ENCODE results near the gene HACD1.

HACD1 gene

DNA sequence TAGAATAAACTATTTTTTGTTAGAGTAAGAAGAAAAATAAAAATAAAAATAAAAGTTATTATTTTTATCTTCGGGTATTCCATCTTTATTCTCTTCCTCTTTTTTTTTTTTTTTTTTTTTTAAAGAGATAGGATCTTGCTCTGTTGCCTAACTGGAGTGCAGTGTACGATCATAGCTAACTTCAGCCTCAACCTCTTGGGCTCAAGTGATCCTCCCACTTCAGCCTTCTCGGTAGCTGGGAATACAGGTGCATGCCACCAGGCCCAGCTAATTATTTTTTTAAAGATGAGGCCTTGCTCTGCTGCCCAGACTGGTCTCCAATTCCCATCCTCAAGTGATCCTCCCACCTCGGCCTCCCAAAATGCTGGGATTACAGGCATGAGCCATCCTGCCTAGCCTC lies 42.2 kb upstream of the HACD1 start:
- DNase-seq (ENCODE audit: low spot score) = no peak
- TF ChIP-seq CTCF (IDR thresholded peaks at IDR 0.05; ENCODE audit: extremely low read depth, missing control alignments) = no peak

GRCh38 chr10:17657103-17657500 lies 39.9 kb upstream of the HACD1 start:
- no peak for DNase-seq (ENCODE audit: low spot score)
- TF ChIP-seq CTCF (IDR thresholded peaks at IDR 0.05; ENCODE audit: extremely low read depth, missing control alignments) = no peak

- no peak for TF ChIP-seq CTCF (IDR thresholded peaks at IDR 0.05; ENCODE audit: extremely low read depth, missing control alignments)
- peak; percentile 46 for DNase-seq (ENCODE audit: low spot score)
Measured at GRCh38 chr10:17655567-17656146, 38.5 kb upstream of the HACD1 start.

- no peak for DNase-seq (ENCODE audit: low spot score)
- no peak for TF ChIP-seq CTCF (IDR thresholded peaks at IDR 0.05; ENCODE audit: extremely low read depth, missing control alignments)
Measured at GRCh38 chr10:17655009-17655408, 37.8 kb upstream of the HACD1 start.

DNA sequence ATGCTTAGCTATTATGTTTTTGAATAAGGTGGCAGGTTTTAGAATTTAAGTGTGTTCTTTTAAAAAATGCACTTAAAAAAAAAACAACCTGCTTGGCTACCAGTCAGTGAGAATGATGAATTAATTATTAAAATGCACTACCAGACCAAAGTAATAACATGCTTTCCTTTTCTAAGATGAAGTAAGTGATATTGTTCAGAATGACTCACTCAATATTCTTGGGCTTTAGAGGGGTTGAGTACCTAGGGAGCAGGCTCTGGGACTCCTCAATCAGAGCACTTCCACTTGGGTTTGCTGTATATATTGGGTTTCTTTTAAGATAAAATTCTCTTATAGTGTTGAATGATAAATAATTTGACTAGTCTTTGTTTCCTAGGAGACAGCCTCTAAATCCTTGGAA lies 35.4 kb upstream of the HACD1 start:
- no peak for TF ChIP-seq CTCF (IDR thresholded peaks at IDR 0.05; ENCODE audit: extremely low read depth, missing control alignments)
- DNase-seq (ENCODE audit: low spot score) = no peak

GRCh38 chr10:17651896-17652295 lies 34.7 kb upstream of the HACD1 start:
- DNase-seq (ENCODE audit: low spot score) = no peak
- TF ChIP-seq CTCF (IDR thresholded peaks at IDR 0.05; ENCODE audit: extremely low read depth, missing control alignments) = no peak

DNA sequence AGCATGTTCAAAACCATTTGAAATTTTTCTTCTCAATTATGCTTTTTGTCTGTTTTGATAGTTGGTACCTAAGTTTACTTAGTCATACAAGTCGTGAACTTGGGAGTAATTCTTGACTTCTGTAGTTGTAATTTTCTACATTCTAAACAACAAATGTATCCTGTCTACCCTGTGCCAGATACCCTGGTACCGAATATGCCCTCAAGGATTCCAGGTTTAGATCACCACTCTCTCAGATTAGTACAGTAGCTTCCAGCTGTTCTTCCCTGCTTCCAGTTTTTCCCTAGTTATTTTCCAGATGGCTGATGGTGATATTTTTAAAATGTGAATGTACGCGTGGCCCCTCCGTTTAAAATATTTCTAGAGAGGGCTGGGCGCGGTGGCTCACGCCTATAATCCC lies 33.2 kb upstream of the HACD1 start:
- no peak for TF ChIP-seq CTCF (IDR thresholded peaks at IDR 0.05; ENCODE audit: extremely low read depth, missing control alignments)
- no peak for DNase-seq (ENCODE audit: low spot score)
